ENCODE results near the gene DLX2.

DNA sequence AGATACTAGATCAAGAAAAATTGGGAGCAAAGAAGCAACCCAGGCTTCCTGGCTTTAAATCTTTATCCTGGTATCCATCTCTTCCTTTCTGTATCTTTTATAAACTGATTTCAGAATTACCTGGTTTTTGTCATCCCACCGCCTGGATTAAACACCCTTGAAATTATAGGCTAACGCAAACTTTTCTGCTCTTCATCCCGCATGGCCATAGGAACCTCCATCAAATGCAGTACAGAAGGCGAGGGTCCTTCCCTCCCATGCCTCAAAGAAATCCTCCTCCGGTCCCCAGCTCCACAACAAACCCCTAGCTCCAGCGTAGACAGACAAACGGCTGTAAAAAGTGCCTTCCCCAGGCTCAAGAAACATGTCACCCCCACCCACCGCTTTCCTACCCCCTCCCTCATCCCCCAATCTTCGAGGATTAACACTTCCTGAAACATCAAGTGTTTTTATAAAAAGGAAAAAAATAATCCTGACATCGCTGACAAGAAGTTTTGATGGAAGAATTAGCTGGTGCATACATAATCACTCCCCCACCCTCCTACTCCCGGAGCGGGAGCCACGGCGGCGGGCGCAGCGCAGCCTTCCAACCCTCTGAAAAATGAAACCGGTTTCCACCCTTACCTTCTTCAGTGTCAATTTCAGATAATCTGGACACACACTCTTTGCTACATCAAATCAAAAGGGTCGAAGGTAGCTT lies 9.8 kb downstream of the DLX2 start:
- TF ChIP-seq CTCF (IDR thresholded peaks at IDR 0.05) (no peak), EP300 (IDR thresholded peaks at IDR 0.05) (no peak)
